COLO829 (cell line): ENCODE results near the gene ST7.

Experiments
- DNase-seq: peaks from one replicate; pipeline ENCODE4 v3.0.0; 2012; ENCODE audit warnings: low spot score

Gene ST7

DNA sequence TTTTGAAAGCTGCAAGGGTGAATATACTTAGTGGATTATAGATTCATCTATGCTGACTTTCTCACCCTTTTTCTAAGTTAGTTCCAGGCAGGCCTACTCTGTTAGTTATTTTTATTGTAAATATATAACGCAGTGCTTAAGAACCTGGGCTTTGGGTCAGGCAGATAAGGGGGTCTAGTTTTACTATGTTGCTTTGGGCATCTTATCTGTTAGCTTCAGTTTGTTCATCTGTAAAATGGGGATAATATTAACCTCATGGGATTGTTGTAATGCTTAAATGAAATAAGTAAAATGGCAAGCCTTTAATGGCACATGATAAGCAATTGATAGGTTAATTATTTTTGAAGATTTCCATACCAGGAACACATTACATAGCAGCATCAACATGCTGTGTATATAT, 79.5 kb downstream of the ST7 start:
- DNase-seq, result no peak

- DNase-seq, result no peak
These were observed 81.7 kb downstream of the ST7 start for GRCh38 chr7:117034851-117035464.

DNA sequence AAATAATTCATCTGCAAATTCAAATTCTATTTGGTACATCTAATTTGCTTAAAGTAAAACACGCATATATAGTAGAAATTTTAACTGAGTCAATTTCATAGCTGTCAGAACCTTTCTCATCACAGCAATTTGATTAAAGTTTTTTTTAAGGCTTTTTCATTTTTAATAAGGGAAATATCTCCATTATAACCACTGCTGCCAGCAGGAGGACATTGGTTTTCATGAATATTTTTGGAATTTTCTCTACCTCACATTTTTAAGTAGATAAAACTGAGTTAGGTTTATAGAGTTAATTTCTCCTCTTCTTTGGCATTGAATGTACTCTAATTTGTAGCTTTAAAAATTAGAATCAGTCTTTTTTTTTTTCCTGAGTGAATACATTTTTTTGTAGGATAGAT, 82.2 kb downstream of the ST7 start:
- DNase-seq, result no peak

DNA sequence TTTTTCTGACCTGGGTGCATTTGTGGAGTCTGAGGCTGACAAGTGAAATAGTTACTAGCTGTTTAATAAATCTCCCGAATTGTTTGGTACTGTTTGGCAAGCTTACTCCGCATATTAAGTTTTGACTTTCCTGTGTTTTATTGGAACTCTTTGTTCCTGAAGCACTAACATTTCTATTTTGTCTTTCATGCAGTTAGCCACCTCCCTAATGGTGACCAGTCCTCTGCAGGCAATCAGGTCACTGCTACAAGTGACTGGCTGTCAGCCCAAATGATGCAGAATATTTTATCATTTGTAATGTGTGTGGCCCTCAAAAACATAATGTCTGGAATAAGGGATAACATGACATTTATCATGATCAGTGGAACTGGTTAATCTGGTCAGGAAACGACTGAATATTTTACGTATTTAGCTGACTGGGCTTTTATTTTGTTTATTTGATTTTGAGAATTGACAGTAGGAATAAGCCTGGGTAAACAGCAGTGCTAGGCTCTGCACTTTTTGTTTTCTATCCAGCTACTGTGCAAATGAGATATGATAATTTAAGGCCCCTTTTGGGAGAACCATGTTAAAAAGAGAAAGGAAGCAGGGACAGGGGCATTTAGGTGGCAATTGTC, 82.9 kb downstream of the ST7 start:
- DNase-seq, result no peak

DNA sequence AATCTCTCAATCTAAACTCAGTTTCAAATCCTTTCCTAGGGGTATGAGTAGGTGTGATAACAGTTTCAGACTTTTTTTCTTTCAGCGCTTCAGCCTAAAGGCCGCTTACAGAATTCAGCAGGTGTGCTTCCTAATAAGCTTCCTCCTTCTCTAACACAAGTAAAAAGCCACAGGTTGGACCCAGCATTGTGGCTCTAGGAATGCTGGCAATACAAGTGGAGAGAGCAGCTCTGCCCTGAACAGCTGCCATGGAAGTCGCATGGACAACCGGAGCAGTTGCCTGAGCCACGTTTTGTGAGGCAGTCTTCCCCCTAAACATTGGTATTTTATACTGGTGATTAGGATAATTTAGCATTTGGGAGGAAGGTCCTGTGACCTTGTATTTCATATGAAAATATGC, 83.5 kb downstream of the ST7 start:
- no peak for DNase-seq

GRCh38 chr7:117038408-117038807, 85.1 kb downstream of the ST7 start:
- no peak for DNase-seq

- DNase-seq, result no peak
These were observed 87.7 kb downstream of the ST7 start for GRCh38 chr7:117041007-117041406.

DNA sequence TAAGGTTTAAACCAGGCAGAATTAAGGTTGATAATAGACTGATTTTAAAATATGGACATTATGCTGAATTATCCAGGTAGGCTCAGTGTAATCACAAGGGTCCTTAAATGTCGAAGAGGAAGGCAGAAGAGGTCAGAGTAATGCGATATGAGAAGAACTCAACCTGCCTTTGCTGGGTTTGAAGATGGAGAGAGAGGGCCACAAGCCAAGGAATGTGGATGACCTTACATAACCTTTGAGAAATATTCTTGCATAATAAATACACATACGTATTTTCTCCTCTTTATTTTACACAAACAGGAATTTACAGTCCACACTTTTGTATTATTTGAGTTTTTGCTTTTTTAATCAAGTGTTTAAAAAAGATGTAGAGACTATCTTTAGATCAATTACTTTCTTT, 88.5 kb downstream of the ST7 start:
- no peak for DNase-seq

GRCh38 chr7:117043108-117043825, 90.0 kb downstream of the ST7 start:
- DNase-seq, result no peak

DNA sequence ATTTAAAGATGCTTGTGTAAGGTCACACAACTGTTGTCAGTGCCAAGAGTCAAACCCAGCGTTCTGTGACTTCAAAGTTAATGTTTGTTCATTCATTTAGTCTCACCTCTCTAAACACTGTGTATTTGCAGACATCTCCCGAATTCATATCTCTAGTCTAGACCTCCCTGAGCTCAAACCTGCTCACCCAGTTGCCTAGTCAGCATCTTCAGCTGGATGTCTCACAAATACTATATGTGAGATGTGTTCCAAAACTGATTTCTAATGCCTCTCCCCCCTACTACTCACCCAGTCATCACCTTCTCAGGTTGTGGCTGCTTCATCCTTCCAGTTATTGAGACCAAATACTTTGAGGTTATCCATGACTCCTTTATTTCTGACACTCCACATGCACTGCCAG, 91.4 kb downstream of the ST7 start:
- DNase-seq, result no peak

GRCh38 chr7:117045927-117046710, 92.8 kb downstream of the ST7 start:
- no peak for DNase-seq

DNA sequence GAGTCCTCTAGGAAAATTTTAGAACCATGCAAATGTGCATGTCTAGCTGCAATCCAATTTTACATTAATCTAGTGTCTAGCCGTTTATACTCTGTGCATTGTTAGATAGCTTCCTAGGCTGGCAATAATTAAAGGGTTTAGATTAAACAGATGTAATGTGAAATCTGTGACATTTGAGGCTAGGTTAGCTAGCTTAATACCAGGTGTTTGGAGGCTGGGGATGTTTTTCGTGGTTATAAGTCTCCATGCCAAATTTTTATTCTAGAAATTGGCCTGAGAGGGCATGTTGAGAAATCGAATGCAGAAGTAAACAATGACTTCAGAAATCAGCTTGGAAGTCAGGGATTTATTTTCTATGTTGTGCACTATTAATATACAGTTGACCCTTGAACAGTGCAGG, 94.2 kb downstream of the ST7 start:
- DNase-seq, result no peak

DNA sequence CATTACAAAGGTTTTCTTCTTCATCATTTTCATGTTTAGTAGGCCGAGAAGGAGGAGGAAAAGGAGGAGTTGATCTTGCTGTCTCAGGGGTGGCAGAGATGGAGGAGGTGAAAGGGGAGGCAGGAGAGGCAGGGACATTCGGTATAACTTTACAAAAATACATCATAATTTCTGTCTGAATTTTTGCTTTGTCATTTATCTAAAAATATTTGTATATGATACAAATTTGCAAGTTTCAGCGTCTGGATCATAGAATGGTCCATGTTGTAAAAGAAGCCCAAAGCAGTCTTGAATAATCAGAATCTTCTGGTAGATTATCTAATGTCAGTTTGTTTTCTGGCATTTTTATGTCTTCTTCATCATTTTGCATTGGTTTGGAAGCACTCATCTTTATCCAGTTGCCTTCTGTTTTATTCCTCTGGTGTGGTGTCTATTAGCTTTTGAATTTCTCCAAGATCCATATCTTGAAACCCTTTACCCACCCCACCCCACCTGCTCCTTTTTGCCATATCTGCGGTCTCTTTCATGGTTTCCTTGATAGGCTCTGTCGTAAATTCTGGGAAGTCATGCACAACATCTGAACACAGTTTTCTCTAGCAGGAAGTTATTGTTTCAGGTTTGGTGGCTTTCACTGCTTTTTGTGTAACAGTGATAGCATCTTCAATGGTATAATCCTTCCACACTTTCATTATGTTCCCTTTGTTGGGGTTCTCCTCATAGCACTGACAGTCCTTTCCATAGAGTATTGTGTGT, 95.0 kb downstream of the ST7 start:
- DNase-seq, result no peak

DNA sequence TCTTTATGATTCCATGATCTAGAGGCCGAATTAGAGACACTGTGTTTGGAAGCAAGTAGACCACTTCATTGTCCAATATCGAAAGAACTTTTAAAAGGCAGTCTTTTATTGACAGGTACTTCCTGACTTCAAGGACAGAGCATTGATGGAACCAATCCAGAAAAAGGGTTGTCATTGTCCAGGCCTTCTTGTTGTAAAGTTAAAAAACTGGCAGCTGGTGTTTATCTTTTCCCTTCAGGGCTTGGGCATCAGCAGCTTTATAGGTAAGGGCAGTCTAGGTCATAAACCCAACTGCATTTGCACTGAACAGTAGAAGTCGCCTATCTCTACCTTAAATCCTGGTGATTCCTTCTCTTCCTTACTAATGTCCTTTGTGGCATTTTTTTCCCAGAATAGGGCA, 95.6 kb downstream of the ST7 start:
- no peak for DNase-seq

DNA sequence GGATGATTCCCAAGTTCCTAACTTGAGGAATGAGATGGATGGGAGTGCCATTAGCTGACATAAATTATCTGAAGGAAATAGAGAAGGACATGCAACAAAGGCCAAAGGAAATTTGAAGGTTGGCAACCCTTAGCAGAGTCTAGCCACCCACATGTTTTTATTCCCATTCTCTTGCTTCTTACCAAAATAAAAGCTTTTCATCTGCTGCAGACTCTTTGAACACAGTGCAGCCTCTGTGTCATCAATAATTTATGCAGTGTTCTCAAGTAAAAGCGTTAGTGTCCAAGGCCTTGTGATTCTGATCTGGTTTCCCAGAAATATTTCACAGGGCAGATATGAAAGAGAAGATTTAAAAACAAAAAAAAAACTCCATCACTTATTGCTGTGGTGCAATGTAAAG, 98.5 kb downstream of the ST7 start:
- peak; percentile 91 for DNase-seq

DNA sequence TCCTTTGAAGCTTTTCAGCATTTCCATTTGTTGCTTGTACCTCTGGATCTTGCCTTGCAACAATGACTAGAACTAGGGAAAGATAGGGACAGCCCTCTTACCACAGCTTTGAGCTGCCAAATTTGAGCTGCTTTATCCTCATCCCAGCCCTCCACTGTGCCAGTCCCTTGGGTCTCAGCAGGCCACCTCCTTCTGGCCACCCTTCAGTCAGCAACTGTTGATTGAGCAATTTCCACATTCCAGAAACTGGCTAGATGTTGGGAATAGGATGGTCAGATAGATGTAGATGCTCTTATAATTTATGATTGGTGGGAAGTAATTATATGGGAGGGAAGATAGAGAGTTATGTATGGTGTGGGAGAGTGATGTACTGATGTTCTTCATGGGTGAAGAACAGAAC, 100.1 kb downstream of the ST7 start:
- no peak for DNase-seq

- DNase-seq, result no peak
These were observed 108.5 kb downstream of the ST7 start for GRCh38 chr7:117061751-117062150.

DNA sequence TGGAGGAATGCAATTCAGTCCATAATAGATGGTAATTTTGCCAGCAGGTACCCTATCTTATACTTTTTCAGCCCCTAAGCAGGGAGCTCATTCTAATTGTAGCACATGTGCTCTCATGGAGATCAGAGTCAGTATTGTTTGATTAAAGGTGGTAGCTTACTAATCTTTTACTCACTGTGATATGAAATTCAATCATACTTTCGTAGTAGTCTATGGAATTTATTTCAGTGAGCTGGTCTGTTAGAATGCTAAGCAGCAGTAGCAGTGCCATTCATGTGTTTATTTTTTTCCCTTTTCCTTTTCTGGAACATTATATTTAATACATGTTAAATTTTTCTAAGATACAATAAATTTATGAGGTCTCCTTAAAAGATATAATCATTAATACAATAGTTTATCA, 109.0 kb downstream of the ST7 start:
- DNase-seq, result no peak

GRCh38 chr7:117064688-117065087, 111.4 kb downstream of the ST7 start:
- no peak for DNase-seq

DNA sequence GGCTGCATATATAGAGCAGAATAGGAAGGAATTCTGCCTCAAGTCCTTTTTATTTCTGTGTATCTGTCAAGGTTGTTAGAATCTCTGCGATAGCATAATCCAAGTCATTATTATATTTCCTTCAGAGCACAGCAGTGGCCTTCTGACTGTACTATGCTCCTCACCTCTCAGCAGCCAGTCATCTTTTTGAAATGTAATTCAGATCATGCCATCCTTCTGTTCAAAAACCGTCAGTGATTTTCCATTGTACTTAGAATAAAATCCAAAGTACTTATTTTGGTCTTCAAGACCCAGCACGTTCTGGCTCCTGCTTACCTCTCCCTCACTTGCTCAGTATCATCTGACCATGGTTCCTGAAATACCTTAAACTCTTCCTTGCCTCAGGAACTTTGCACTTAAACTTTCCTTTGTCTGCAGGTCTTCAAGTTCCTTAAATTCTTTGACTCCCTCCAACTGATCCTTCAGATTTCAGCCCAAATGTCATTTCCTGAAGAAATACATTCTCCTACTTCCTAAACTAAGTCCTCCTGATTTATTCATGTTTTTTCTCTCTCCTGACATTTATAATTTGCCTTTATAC, 112.4 kb downstream of the ST7 start:
- no peak for DNase-seq

- DNase-seq, result no peak
These were observed 113.4 kb downstream of the ST7 start for GRCh38 chr7:117066668-117067067.

- DNase-seq, result no peak
These were observed 114.0 kb downstream of the ST7 start for GRCh38 chr7:117067340-117067739.
